Prostate gland (tissue), 2 donors: ENCODE results near the gene MAGEB17. TPM values are rescaled to one million over a fixed set of nuclear protein-coding genes. Genes with fewer than 3 reads are reported as not detected.

Source experiments
- DNase-seq: peaks from one replicate; pipeline ENCODE4 v3.0.0-alpha.2; 2019; ENCODE audit warnings: low spot score
- H3K27ac ChIP-seq, 2 donors: fragments of 200-600 bp; sonication (generic); 2 replicates each; pipeline ENCODE4 v1.5.1; 2017 to 2019
- H3K27me3 ChIP-seq: fragments of 200-600 bp; sonication (generic); replicated peaks from 2 replicates; pipeline ENCODE4 v1.5.1; 2019; ENCODE audit not compliant: insufficient read depth
- H3K36me3 ChIP-seq, 2 donors: fragments of 200-600 bp; sonication (generic); 1 replicate in 1 of 2; 2 replicates in 1 of 2; pipeline versions ENCODE4 v1.5.1 to v1.8.1; 2017 to 2019
- H3K4me1 ChIP-seq: fragments of 200-600 bp; sonication (generic); replicated peaks from 2 replicates; pipeline ENCODE4 v1.5.1; 2019
- H3K4me3 ChIP-seq, 2 donors: fragments of 200-600 bp; sonication (generic); 2 replicates each; pipeline ENCODE4 v1.5.1; 2017 to 2019
- H3K9me3 ChIP-seq: fragments of 200-600 bp; sonication (generic); 2 replicates; pipeline ENCODE4 v1.5.1; 2017
- POLR2A ChIP-seq: fragments of 450-650 bp; IDR thresholded peaks from one replicate; pipeline ENCODE4 v1.6.1; 2016; ENCODE audit warnings: antibody characterized with exemption, mild to moderate bottlenecking
- POLR2AphosphoS5 ChIP-seq: sonication (generic); formaldehyde crosslinking; IDR thresholded peaks from one replicate; pipeline ENCODE4 v1.6.1; 2017; ENCODE audit warnings: antibody characterized with exemption
- WGBS: methylation state at CpG from one replicate; pipeline ENCODE4 v1.1.5; 2018; 5-methylcytosine and 5-hydroxymethylcytosine counted together
- intact Hi-C: fragments of 100-400 bp; cut with DNase I; formaldehyde crosslinking; loops from one replicate; pipeline ENCODE4 v1.14.2; 2022
- total RNA-seq, 2 donors: library from RNA; depleted of rRNA; stranded (reverse); fragments of >200 nt; gene quantifications; one replicate each; pipeline ENCODE4 v1.1.0, GENCODE V29; 2016
- TF ChIP-seq, protein P1 (sequence below), 4 experiments: fragments of 200-600 bp in 2 of 4; fragments of 450-650 bp in 2 of 4; sonication (generic) in 2 of 4; IDR thresholded peaks; 1 replicate in 3 of 4; 2 replicates in 1 of 4; pipeline ENCODE4 v1.5.1; 2016 to 2019; ENCODE audit warnings: antibody characterized with exemption in 4 of 4, mild to moderate bottlenecking in 2 of 4, moderate library complexity in 2 of 4

MAGEB17 gene
- total RNA-seq, 2 donors from 2014 or later, result 0.62 to 1.1 TPM

DNA sequence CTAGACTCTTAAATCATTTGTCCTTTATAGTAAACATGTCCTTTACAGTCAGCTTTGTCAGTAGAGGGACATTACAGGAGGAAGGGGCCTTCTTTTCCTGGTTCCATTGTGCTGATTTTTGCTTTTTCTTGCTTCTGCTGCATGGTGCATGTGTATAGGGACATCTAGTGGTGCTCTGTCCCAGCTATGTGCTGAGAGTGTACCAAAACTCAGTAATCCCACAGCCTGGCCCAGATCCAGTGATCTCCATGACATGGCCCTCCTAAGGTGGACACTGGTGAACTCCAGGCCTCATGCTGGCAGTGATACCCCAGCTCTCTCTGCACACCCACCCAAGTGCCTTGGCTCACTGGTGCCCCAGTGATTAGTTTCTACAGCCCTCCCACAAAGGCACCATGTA, 45.2 kb downstream of the MAGEB17 start:
- Histone ChIP-seq H3K27ac (no peak overlapping the region), H3K9me3 (no peaks in the 10 kb centered on the region), H3K27me3 (no peaks in the 10 kb centered on the region), H3K4me3 (no peak overlapping the region), H3K4me1 (no peaks in the 10 kb centered on the region), H3K36me3 (no peaks in the 10 kb centered on the region)
- no peak for TF ChIP-seq POLR2A
- TF ChIP-seq POLR2AphosphoS5, result no peak
- TF ChIP-seq, protein P1, sequence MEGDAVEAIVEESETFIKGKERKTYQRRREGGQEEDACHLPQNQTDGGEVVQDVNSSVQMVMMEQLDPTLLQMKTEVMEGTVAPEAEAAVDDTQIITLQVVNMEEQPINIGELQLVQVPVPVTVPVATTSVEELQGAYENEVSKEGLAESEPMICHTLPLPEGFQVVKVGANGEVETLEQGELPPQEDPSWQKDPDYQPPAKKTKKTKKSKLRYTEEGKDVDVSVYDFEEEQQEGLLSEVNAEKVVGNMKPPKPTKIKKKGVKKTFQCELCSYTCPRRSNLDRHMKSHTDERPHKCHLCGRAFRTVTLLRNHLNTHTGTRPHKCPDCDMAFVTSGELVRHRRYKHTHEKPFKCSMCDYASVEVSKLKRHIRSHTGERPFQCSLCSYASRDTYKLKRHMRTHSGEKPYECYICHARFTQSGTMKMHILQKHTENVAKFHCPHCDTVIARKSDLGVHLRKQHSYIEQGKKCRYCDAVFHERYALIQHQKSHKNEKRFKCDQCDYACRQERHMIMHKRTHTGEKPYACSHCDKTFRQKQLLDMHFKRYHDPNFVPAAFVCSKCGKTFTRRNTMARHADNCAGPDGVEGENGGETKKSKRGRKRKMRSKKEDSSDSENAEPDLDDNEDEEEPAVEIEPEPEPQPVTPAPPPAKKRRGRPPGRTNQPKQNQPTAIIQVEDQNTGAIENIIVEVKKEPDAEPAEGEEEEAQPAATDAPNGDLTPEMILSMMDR (IDR thresholded peaks at IDR 0.05), result no peak
- DNase-seq, result no peak
- intact Hi-C loops, result no loop called here

DNA sequence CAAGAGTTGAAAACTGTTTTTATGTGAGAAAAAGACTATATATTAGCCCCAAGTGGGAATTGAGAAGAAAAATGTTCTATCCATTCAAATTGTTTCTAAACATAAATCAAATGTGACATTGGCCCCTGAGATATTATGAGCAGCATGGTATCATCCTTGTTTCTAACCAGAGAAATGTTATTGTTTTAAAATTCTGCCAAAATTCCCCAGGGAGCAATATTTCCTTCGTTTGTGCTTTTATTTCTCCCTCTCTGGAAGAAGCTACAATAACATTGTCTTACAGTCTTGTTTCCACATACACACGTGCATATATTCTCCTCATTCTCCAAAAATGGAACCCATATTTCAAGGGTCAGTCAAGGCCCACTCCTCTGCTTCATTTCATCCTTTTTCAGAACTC, 46.7 kb downstream of the MAGEB17 start:
- Histone ChIP-seq H3K9me3 (no peaks in the 10 kb centered on the region), H3K4me1 (no peaks in the 10 kb centered on the region), H3K4me3 (no peak overlapping the region), H3K36me3 (no peaks in the 10 kb centered on the region), H3K27me3 (no peaks in the 10 kb centered on the region), H3K27ac (no peak overlapping the region)
- intact Hi-C loops, result no loop called here
- no peak for TF ChIP-seq POLR2AphosphoS5
- no peak for TF ChIP-seq POLR2A
- TF ChIP-seq, protein P1 (IDR thresholded peaks at IDR 0.05), result no peak
- no peak for DNase-seq
- 43% methylated on average over 2 of the region's 2 CpGs for WGBS

DNA sequence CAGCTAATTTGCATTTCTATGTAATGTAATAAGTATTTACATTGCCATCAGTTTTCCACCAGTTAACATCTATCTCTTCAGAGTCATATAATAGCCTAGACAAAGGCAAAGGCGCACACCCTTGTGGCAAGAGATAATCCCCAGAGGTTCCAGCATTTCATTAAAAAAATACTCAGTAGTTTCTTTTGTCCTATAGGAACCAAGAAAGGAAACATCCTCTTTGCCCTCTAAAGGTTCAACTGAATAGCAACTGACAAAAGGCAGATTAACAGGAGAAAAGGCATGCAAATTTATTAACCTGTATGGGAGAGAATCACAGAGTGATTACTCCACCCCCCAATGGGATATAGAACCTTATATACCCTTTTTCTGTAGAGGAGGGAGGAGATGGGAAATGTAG, 48.4 kb downstream of the MAGEB17 start:
- Histone ChIP-seq H3K4me1 (no peaks in the 10 kb centered on the region), H3K4me3 (no peak overlapping the region), H3K9me3 (no peaks in the 10 kb centered on the region), H3K36me3 (no peaks in the 10 kb centered on the region), H3K27me3 (no peaks in the 10 kb centered on the region), H3K27ac (no peak overlapping the region)
- TF ChIP-seq POLR2AphosphoS5 (no peak), POLR2A (no peak)
- TF ChIP-seq, protein P1 (IDR thresholded peaks at IDR 0.05), result no peak
- 89% methylated on average over 1 of the region's 1 CpG for WGBS
- no peak for DNase-seq
- intact Hi-C loops, result no loop called here

Other genes with a start within 250 kb of the MAGEB17 start
- 1 to 10 TPM in 1 of 2 donors, not detected in 1; 1.0 TPM for gene GRPR, start 43.9 kb upstream of the MAGEB17 start, total RNA-seq